HepG2 (cell line): ENCODE results near the gene KCNK2. TPM values are rescaled to one million over a fixed set of nuclear protein-coding genes. Genes with fewer than 3 reads are reported as not detected.

Source experiments
- ATAC-seq: fragments of 200-7000 bp; cut with Tn5 transposase; 3 replicates; pipeline ENCODE4 v1.9.1; 2020; ENCODE audit warnings: mild to moderate bottlenecking, moderate library complexity
- BruUV-seq: library from RNA; stranded (reverse); fragments of 400-500 nt; replicated peaks from 2 replicates; lab custom pipeline; 2021; lab: Mats Ljungman, UMichigan
- CTCF ChIA-PET: fragments of 300-600 bp; formaldehyde crosslinking; extraction: SDS; loops from one replicate; lab custom pipeline; 2021; ENCODE audit warnings: low total read pairs, inconsistent platforms, low intra/inter-chr PET ratio; lab: Yijun Ruan, JAX
- POLR2A ChIA-PET: fragments of 350-600 bp; sonication (Branson Sonifier 250); formaldehyde crosslinking; loops from one replicate; lab custom pipeline; 2020; ENCODE audit warnings: antibody characterized with exemption, inconsistent platforms; lab: Yijun Ruan, JAX
- DNase-seq: peaks from one replicate; pipeline ENCODE4 v3.0.0-alpha.2; 2015; ENCODE audit warnings: low spot score
- FAIRE-seq: peaks from 3 replicates; lab custom pipeline; 2011; peaks lifted over from hg19 to GRCh38; lab: Jason Lieb, UNC
- H2AFZ ChIP-seq: one replicate; pipeline ENCODE4 v1.6.1; 2011; ENCODE audit warnings: low read length, inconsistent platforms
- H3K27ac ChIP-seq: fragments of 300-600 bp; 3 replicates; pipeline ENCODE4 v1.8.0; 2011; ENCODE audit warnings: mixed run types, mild to moderate bottlenecking, mixed read lengths, low read length, inconsistent platforms; ENCODE audit not compliant: insufficient read depth; ENCODE audit errors: extremely low read length
- H3K27me3 ChIP-seq, 2 experiments: fragments of 200-600 bp in 1 of 2; 2 replicates in 1 of 2; 3 replicates in 1 of 2; pipeline versions ENCODE4 v1.6.0 to v1.8.0; 2011; ENCODE audit warnings: low read length in 2 of 2, mild to moderate bottlenecking in 2 of 2, moderate library complexity in 2 of 2, inconsistent platforms in 1 of 2; ENCODE audit not compliant: insufficient read depth in 2 of 2, control insufficient read depth in 1 of 2
- H3K36me3 ChIP-seq, 2 experiments: fragments of 200-600 bp in 1 of 2; replicated peaks in 1 of 2; 2 replicates in 1 of 2; 3 replicates in 1 of 2; pipeline versions ENCODE4 v1.5.1 to v1.8.0; 2011; ENCODE audit warnings: low read length in 2 of 2, inconsistent platforms in 1 of 2; ENCODE audit not compliant: insufficient read depth in 2 of 2, control insufficient read depth in 1 of 2
- H3K4me1 ChIP-seq: 2 replicates; pipeline ENCODE4 v1.5.1; 2012; ENCODE audit warnings: low read length, inconsistent platforms; ENCODE audit not compliant: insufficient read depth
- H3K4me2 ChIP-seq: 2 replicates; pipeline ENCODE4 v1.6.0; 2011; ENCODE audit warnings: low read depth, low read length, inconsistent platforms
- H3K4me3 ChIP-seq, 3 experiments: fragments of 200-600 bp in 1 of 3; sonication (generic), shearing (Covaris generic) in 1 of 3; replicated peaks in 1 of 3; 2 replicates each; pipeline ENCODE4 v1.5.1; 2011 to 2016; ENCODE audit warnings: low read length in 3 of 3, inconsistent platforms in 2 of 3, low read depth in 2 of 3, mild to moderate bottlenecking in 2 of 3, control low read depth in 1 of 3, mixed read lengths in 1 of 3; ENCODE audit not compliant: insufficient read depth in 1 of 3
- H3K79me2 ChIP-seq: one replicate; pipeline ENCODE4 v1.6.1; 2011; ENCODE audit warnings: low read length, inconsistent platforms; ENCODE audit not compliant: insufficient read depth
- H3K9ac ChIP-seq: 2 replicates; pipeline ENCODE4 v1.6.0; 2011; ENCODE audit warnings: mild to moderate bottlenecking, low read depth, low read length, inconsistent platforms; ENCODE audit not compliant: insufficient read depth
- H3K9me3 ChIP-seq: 2 replicates; pipeline ENCODE4 v1.5.1; 2012; ENCODE audit warnings: mild to moderate bottlenecking, low read length
- H4K20me1 ChIP-seq: 2 replicates; pipeline ENCODE4 v1.6.0; 2011; ENCODE audit warnings: inconsistent platforms, mild to moderate bottlenecking, low read length, moderate library complexity; ENCODE audit not compliant: insufficient read depth
- ARID4A ChIP-seq: sonication (generic); formaldehyde crosslinking; IDR thresholded peaks from 2 replicates; pipeline ENCODE4 v1.5.0; 2020; ENCODE audit warnings: mild to moderate bottlenecking, missing genetic modification reagents, borderline replicate concordance
- ATAD3A ChIP-seq: sonication (generic); formaldehyde crosslinking; IDR thresholded peaks from 2 replicates; pipeline ENCODE4 v1.4.0; 2020; ENCODE audit warnings: missing genetic modification reagents
- ATF7 ChIP-seq, 2 experiments: fragments of 450-650 bp in 1 of 2; sonication (generic) in 1 of 2; formaldehyde crosslinking in 1 of 2; IDR thresholded peaks; 2 replicates each; pipeline versions ENCODE4 v1.4.0 to v1.6.1; 2016 to 2020; ENCODE audit warnings: antibody characterized with exemption in 1 of 2, mild to moderate bottlenecking in 1 of 2, missing genetic modification reagents in 1 of 2
- CENPBD1 ChIP-seq: sonication (generic); formaldehyde crosslinking; IDR thresholded peaks from 2 replicates; pipeline ENCODE4 v1.8.0; 2022; ENCODE audit warnings: missing genetic modification reagents, low read depth, mild to moderate bottlenecking, borderline replicate concordance
- CHD2 ChIP-seq: IDR thresholded peaks from 2 replicates; pipeline ENCODE4 v1.6.1; 2011; ENCODE audit warnings: low read depth, low read length, improper control_type of control experiment
- KAT2B ChIP-seq: fragments of 150-350 bp; IDR thresholded peaks from 2 replicates; pipeline ENCODE4 v1.6.1; 2014; ENCODE audit warnings: low read depth, low read length, borderline replicate concordance
- PBX3 ChIP-seq: sonication (generic); formaldehyde crosslinking; IDR thresholded peaks from 2 replicates; pipeline ENCODE4 v1.8.1; 2023; ENCODE audit warnings: missing genetic modification reagents, inconsistent platforms, borderline replicate concordance
- RARA ChIP-seq: IDR thresholded peaks from 2 replicates; pipeline ENCODE4 v1.6.1; 2016; ENCODE audit warnings: missing genetic modification reagents, missing compliant biosample characterization
- SMAD3 ChIP-seq: sonication (generic); formaldehyde crosslinking; IDR thresholded peaks from 2 replicates; pipeline ENCODE4 v1.4.0; 2020; ENCODE audit warnings: missing genetic modification reagents
- SRSF9 ChIP-seq: fragments of 200-400 bp; formaldehyde crosslinking; IDR thresholded peaks from 2 replicates; pipeline ENCODE4 v1.6.1; 2018; ENCODE audit warnings: borderline replicate concordance, mild to moderate bottlenecking, low read depth, low read length; ENCODE audit not compliant: insufficient read depth, poor library complexity, severe bottlenecking
- ZBTB42 ChIP-seq: sonication (generic); formaldehyde crosslinking; IDR thresholded peaks from 2 replicates; pipeline ENCODE4 v1.5.0; 2020; ENCODE audit warnings: mild to moderate bottlenecking, missing genetic modification reagents
- ZNF274 ChIP-seq: sonication (generic); formaldehyde crosslinking; IDR thresholded peaks from 2 replicates; pipeline ENCODE4 v1.5.1; 2020; ENCODE audit warnings: mild to moderate bottlenecking, missing genetic modification reagents
- WGBS: methylation state at CpG from one replicate; pipeline ENCODE4 v1.1.6; 2017; ENCODE audit warnings: low lambda C conversion rate; 5-methylcytosine and 5-hydroxymethylcytosine counted together
- in situ Hi-C: cut with HindIII; loops from 2 replicates; pipeline ENCODE4 v1.10.0; 2017; ENCODE audit warnings: low pct_unique_long_range_greater_than_20kb; ENCODE audit not compliant: extremely low pct_ligation_motif_present
- intact Hi-C: fragments of 100-400 bp; cut with micrococcal nuclease; formaldehyde crosslinking; loops from one replicate; pipeline ENCODE4 v1.10.0; 2022; ENCODE audit not compliant: unreplicated experiment
- polyA plus RNA-seq, 8 experiments: library from polyadenylated mRNA; depleted of rRNA in 3 of 8; stranded (reverse) in 7 of 8; unstranded in 1 of 8; fragments of >200 nt; fragmentation: Illumina TruSeq in 4 of 8; extraction: Trizol in 4 of 8; gene quantifications; 2 replicates each; pipeline versions ENCODE4 v1.2.1 to v1.2.3, GENCODE V29; 2011 to 2016; ENCODE audit warnings: low read depth in 4 of 8, missing spikeins in 1 of 8, mixed read lengths in 1 of 8; ENCODE audit not compliant: insufficient read depth in 1 of 8
- total RNA-seq, 5 experiments: library from RNA; depleted of rRNA; stranded (reverse); fragments of >200 nt; fragmentation: Illumina TruSeq; extraction: Trizol; gene quantifications; 2 replicates each; pipeline ENCODE4 v1.2.3, GENCODE V29; 2016; ENCODE audit warnings: low read depth in 1 of 5

KCNK2 gene
- total and polyA plus RNA-seq, 2 of the 13 experiments (the other 11 are each of a cell fraction or from before 2014, with no cell fraction given), result not detected

- TF ChIP-seq KAT2B, result no peak
- no peak for TF ChIP-seq RARA (CRISPR knock-in tag)
These were observed 48.8 kb downstream of the KCNK2 start (continued) for GRCh38 chr1:215131291-215131690.

GRCh38 chr1:215132156-215132555 lies 49.6 kb downstream of the KCNK2 start:
- Histone ChIP-seq H3K4me2 (no peak overlapping the region), H3K9me3 (no peaks in the 10 kb centered on the region), H3K4me3 (no peak overlapping the region), H3K36me3 (no peaks in the 10 kb centered on the region), H3K9ac (no peak overlapping the region), H3K79me2 (no peaks in the 10 kb centered on the region), H3K27ac (no peak overlapping the region), H3K4me1 (no peaks in the 10 kb centered on the region), H3K27me3 (no peaks in the 10 kb centered on the region), H4K20me1 (no peaks in the 10 kb centered on the region), H2AFZ (no peak overlapping the region)
- DNase-seq (no peak), FAIRE-seq (no peak), ATAC-seq (no peak)
- TF ChIP-seq CENPBD1 (CRISPR knock-in tag) (no peak), ATF7 (IDR thresholded peaks at IDR 0.05) (peak; percentile 28; the same call in 1 of the 2 replicates), ATF7 (CRISPR knock-in tag; IDR thresholded peaks at IDR 0.05) (no peak)
- CTCF ChIA-PET, result no interaction called here
- no TSS peak for BruUV-seq
- WGBS, result 0% methylated on average over 2 of the region's 2 CpGs
- intact Hi-C loops, result no loop called here
- POLR2A ChIA-PET, result no interaction called here
- in situ Hi-C loops, result no loop called here

DNA sequence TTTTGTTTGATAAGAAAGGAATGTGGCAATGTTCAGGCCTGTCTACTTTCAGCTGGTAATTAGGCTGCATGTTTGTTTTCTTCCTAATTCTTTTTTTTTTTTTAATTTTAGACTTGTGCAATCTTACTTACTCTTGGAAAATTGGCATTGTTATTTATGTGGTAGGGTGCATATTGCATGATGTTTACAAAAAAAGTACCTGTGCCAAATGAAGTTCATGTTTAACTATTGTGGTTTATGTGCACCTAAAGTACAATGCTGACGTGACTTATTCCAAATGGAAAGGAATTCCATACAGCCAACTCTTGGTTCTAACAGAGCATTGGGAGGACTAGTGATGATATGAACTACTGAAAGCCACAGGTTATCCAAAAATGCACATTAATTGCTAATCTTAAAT lies 51.0 kb downstream of the KCNK2 start:
- in situ Hi-C loops, result no loop called here
- Histone ChIP-seq H3K27ac (no peak overlapping the region), H3K36me3 (no peaks in the 10 kb centered on the region), H3K27me3 (no peaks in the 10 kb centered on the region), H3K4me1 (no peaks in the 10 kb centered on the region), H3K9ac (no peak overlapping the region), H3K9me3 (no peaks in the 10 kb centered on the region), H4K20me1 (no peaks in the 10 kb centered on the region), H3K4me2 (no peak overlapping the region), H3K79me2 (no peaks in the 10 kb centered on the region), H2AFZ (no peak overlapping the region), H3K4me3 (no peak overlapping the region)
- ATAC-seq, result no peak
- CTCF ChIA-PET, result no interaction called here
- FAIRE-seq, result no peak
- no peak for DNase-seq
- POLR2A ChIA-PET, result no interaction called here
- 0% methylated on average over 1 of the region's 1 CpG for WGBS
- intact Hi-C loops, result no loop called here
- BruUV-seq, result no TSS peak
- TF ChIP-seq SRSF9 (no peak), ATAD3A (CRISPR knock-in tag) (no peak), ZNF274 (CRISPR knock-in tag) (no peak), ZBTB42 (CRISPR knock-in tag) (no peak), ARID4A (no peak), PBX3 (CRISPR knock-in tag) (no peak), SMAD3 (no peak), CHD2 (no peak)
